ENCODE measurements around the gene CD4. TPM values are rescaled to one million over a fixed set of nuclear protein-coding genes. Genes with fewer than 3 reads are reported as not detected.

The CD4 gene
- total and polyA plus RNA-seq, 10 of the 15 experiments (the other 5 are each of a cell fraction or from before 2014, with no cell fraction given): 0.24 to 1.6 (median 0.69) TPM

- H3K9me3 ChIP-seq (replicated peaks; ENCODE audit: control insufficient read depth, insufficient read depth, low read length): no peaks in the 10 kb centered on the region
- CTCF ChIA-PET: interaction anchor here (0.7 to 12.7 kb wide), 6 partner anchors 8 to 263 kb away, joined by 3 to 221 read pairs (median 8); partner anchors contain the start of genes MLF2 and PTMS
- H3K79me2 ChIP-seq (ENCODE audit: control insufficient read depth, insufficient read depth, low read length): no peaks in the 10 kb centered on the region; the same call in 1 of the 2 replicates
- H3K36me3 ChIP-seq (ENCODE audit: control insufficient read depth in 2 of 2, insufficient read depth in 2 of 2, low read length in 1 of 2): no peaks in the 10 kb centered on the region
- ATAC-seq (no peak), FAIRE-seq (no peak), DNase-seq (ENCODE audit: low read depth, low spot score) (no peak)
- H3K27me3 ChIP-seq (replicated peaks in 1 of 2; ENCODE audit: control insufficient read depth in 2 of 2, insufficient read depth in 2 of 2, low read length in 1 of 2): no peaks in the 10 kb centered on the region
- POLR2A ChIA-PET: interaction anchor here (0.7 to 2.0 kb wide), 8 partner anchors 8 to 85 kb away, joined by 3 to 9 read pairs (median 5); partner anchors contain the start of genes MLF2, PTMS, USP5 and ZNF384
- no peak overlapping the region for H3K9ac ChIP-seq (ENCODE audit: control insufficient read depth, insufficient read depth, low read length)
- TF ChIP-seq YBX1 (IDR thresholded peaks at IDR 0.05) (no peak), NKRF (conservative IDR thresholded peaks at IDR 0.05) (no peak), POLR2AphosphoS5 (IDR thresholded peaks at IDR 0.05; ENCODE audit: low read length) (no peak), CHD1 (IDR thresholded peaks at IDR 0.05; ENCODE audit: low read depth, low read length) (no peak), IRF4 (IDR thresholded peaks at IDR 0.05; ENCODE audit: low read depth, low read length) (no peak), BCL11A (IDR thresholded peaks at IDR 0.05; ENCODE audit: low read depth, low read length) (no peak), ZNF207 (IDR thresholded peaks at IDR 0.05; ENCODE audit: borderline replicate concordance) (no peak), PAX8 (IDR thresholded peaks at IDR 0.05) (no peak)
- in situ Hi-C loops (cut with MboI): no loop called here
- no peak overlapping the region for H3K27ac ChIP-seq (ENCODE audit: control insufficient read depth, insufficient read depth)
- WGBS (ENCODE audit: insufficient coverage, insufficient replicate concordance, low lambda C conversion rate, missing lambda C conversion rate): 78% methylated on average over 15 of the region's 15 CpGs
- SMC1A ChIA-PET (ENCODE audit: uncharacterized antibody, unreplicated experiment): interaction anchor here (0.6 to 1.8 kb wide), 5 partner anchors 16 to 77 kb away, joined by 3 to 11 read pairs (median 3); partner anchors contain the start of genes CDCA3, COPS7A, MLF2 and USP5
- no peaks in the 10 kb centered on the region for H4K20me1 ChIP-seq (ENCODE audit: control insufficient read depth, insufficient read depth)
- RAD21 ChIA-PET (ENCODE audit: unreplicated experiment): interaction anchor here (0.7 to 5.7 kb wide), 4 partner anchors 9 to 21 kb away, joined by 3 to 68 read pairs (median 3); partner anchors contain the start of genes MLF2 and PTMS
- no peak overlapping the region for H2AFZ ChIP-seq (ENCODE audit: control insufficient read depth, low read depth, low read length)
- peak overlapping the region; percentile 34; the same call in 1 of the 2 replicates for H3K4me3 ChIP-seq
- no TSS peak for BruUV-seq (replicated peaks)
- H3K4me1 ChIP-seq (ENCODE audit: control insufficient read depth, insufficient read depth, low read length): peaks cover 48% of the 10 kb centered on the region
- intact Hi-C loops (cut with micrococcal nuclease; ENCODE audit: unreplicated experiment): loop anchor here (5.0 kb wide), 2 partner anchors 37 to 222 kb away; no protein-coding TSS in a partner anchor
- no peak overlapping the region; the same call in 1 of the 2 replicates for H3K4me2 ChIP-seq (ENCODE audit: control insufficient read depth, insufficient read depth)
Observed at GRCh38 chr12:6774499-6775062, 14.7 kb upstream of the CD4 start.

Data from GM12878 (cell line).